GM12872 (cell line): ENCODE data around the gene ADARB2.

ENCODE experiments used
- CTCF ChIP-seq: IDR thresholded peaks from 3 replicates; pipeline ENCODE4 v1.5.1; 2011; ENCODE audit warnings: low read depth, mild to moderate bottlenecking, low read length, moderate library complexity; ENCODE audit not compliant: insufficient read depth

ADARB2 gene

GRCh38 chr10:1706256-1706655, 31.1 kb downstream of the ADARB2 start:
- no peak for TF ChIP-seq CTCF

- TF ChIP-seq CTCF, result no peak
Observed at GRCh38 chr10:1698185-1698584, 39.1 kb downstream of the ADARB2 start.

GRCh38 chr10:1696106-1696505, 41.2 kb downstream of the ADARB2 start:
- TF ChIP-seq CTCF, result no peak

GRCh38 chr10:1690086-1690485, 47.2 kb downstream of the ADARB2 start:
- TF ChIP-seq CTCF, result no peak

GRCh38 chr10:1688531-1688930, 48.8 kb downstream of the ADARB2 start:
- TF ChIP-seq CTCF, result no peak

- no peak for TF ChIP-seq CTCF
Observed at GRCh38 chr10:1687623-1688150, 49.6 kb downstream of the ADARB2 start.

GRCh38 chr10:1687190-1687589, 50.1 kb downstream of the ADARB2 start:
- no peak for TF ChIP-seq CTCF

- no peak for TF ChIP-seq CTCF
Observed at GRCh38 chr10:1686491-1686749, 50.9 kb downstream of the ADARB2 start.
